ENCODE measurements around the gene GM2A.

GM2A gene

DNA sequence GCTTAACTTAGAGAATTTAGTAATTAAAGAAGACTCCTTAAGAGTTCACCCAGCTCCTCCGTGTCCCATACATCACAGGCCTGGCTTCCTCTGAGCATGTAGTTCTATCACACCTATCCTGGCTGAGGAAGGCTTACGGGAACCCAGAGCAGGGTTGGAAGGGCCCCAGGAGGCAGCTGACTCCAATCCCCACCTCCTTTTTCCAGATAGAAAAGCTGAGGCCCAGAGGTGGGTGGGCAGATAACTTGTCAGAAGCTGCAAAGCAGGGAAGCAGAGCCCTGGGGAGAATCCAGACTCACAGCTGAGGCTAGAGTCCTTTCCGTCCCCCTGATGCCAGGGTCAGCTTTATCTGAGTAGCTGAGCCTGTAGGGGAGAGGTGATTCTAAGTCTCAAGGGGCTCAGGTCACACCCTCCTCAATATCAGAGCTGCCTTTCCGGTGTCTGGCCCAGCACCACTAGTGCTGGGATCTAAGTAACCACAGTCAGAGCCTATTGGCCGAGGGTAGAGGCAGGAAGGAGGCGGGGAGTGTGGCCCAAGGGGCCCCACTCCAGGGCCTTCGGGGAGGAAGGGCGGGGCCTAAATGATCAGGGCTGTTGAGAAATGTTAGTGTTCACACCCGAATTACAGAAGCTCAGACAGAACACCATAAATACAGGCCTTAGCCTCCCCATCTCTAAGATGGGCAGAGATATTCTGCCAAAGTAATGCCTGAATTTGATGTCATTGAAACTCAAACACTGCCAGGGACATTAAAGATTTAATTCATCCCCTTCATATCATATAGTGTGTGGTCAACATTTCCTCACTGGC is 39.0 kb upstream of the GM2A start:
- Histone ChIP-seq H3K36me3 (ENCODE audit: control insufficient read depth, insufficient read depth, low read length) (peaks cover 12% of the 10 kb centered on the region), H3K4me3 (replicated peaks; ENCODE audit: low read depth, low read length) (peak overlapping the region; percentile 69), H3K27me3 (replicated peaks; ENCODE audit: control insufficient read depth, insufficient read depth, low read length) (no peaks in the 10 kb centered on the region)
- TF ChIP-seq, protein P1, sequence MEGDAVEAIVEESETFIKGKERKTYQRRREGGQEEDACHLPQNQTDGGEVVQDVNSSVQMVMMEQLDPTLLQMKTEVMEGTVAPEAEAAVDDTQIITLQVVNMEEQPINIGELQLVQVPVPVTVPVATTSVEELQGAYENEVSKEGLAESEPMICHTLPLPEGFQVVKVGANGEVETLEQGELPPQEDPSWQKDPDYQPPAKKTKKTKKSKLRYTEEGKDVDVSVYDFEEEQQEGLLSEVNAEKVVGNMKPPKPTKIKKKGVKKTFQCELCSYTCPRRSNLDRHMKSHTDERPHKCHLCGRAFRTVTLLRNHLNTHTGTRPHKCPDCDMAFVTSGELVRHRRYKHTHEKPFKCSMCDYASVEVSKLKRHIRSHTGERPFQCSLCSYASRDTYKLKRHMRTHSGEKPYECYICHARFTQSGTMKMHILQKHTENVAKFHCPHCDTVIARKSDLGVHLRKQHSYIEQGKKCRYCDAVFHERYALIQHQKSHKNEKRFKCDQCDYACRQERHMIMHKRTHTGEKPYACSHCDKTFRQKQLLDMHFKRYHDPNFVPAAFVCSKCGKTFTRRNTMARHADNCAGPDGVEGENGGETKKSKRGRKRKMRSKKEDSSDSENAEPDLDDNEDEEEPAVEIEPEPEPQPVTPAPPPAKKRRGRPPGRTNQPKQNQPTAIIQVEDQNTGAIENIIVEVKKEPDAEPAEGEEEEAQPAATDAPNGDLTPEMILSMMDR (IDR thresholded peaks at IDR 0.05; ENCODE audit: insufficient read depth, low read length, poor library complexity, severe bottlenecking) = no peak
- DNase-seq (ENCODE audit: extremely low read depth, insufficient read length) = peak; percentile 91

DNA sequence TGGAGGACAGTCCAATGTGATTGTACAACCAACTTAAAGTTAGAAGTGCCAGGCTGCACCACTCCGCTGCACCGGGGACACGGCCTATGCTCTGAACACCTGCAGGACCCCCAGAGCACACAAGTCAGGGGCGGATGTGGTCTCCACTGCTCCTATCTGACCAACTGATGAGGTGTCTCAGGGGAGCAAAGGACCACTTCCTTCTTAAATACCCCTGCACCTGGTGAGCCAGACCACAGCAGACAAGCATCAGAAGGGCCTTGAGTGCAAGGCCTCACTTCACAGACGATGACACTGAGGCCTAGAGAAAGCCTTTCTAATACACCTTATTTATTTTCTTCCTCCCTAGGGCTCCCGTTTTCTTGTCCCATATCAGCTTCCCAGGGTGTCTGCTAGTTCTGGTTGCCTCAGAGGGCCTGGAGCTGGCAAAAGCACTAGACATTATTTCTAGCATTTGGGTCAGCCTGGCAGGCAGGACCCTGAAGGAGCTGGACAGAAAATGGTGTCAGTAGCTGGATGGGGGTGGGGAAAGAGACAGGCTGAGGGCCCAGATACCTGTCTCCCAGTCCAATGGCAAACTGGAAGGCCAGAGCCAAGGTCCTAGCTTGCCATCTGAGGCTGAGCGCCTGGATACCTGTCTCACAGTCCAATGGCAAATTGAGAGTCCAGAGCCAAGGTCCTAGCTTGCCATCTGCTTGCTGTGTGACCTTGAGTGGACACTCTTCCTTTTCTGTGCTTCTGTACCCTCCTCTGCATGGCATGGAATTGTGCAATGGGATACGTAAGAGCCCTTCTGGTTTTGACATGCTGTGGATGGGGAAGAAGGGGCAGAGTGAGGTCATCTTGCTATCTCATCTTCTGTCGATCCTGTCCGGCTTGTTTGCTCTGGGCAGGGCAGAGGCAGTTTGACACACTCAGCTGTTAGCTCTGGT is 38.1 kb upstream of the GM2A start:
- H3K4me3 ChIP-seq (replicated peaks; ENCODE audit: low read depth, low read length) = peak overlapping the region; percentile 47
- peak; percentile 89 for DNase-seq (ENCODE audit: extremely low read depth, insufficient read length)

DNA sequence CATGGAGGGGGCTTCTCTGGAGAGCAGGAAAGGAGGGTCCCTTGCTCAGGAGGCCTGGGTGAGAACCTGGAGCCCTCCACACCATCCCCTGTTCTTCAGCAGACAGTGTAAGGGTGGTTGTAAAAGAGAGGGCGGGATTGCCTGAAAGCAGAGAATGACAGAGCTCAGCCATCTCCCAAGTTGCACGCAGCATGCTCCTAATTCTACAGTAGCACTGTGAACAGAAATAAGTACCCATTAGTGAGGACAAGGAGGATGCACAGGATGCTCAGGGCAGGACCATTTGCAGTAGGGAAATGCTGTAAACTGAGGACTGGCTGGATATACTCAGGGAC is 37.5 kb upstream of the GM2A start:
- peak overlapping the region; percentile 47 for H3K4me3 ChIP-seq (replicated peaks; ENCODE audit: low read depth, low read length)
- TF ChIP-seq, protein P1 (IDR thresholded peaks at IDR 0.05; ENCODE audit: insufficient read depth, low read length, poor library complexity, severe bottlenecking) = no peak
- no peaks in the 10 kb centered on the region for H3K27me3 ChIP-seq (replicated peaks; ENCODE audit: control insufficient read depth, insufficient read depth, low read length)
- no peak for DNase-seq (ENCODE audit: extremely low read depth, insufficient read length)
- H3K36me3 ChIP-seq (ENCODE audit: control insufficient read depth, insufficient read depth, low read length) = peaks cover 15% of the 10 kb centered on the region

More for the DNA sequence above, 38.1 kb upstream of the GM2A start:
- TF ChIP-seq, protein P1 (IDR thresholded peaks at IDR 0.05; ENCODE audit: insufficient read depth, low read length, poor library complexity, severe bottlenecking) = no peak
- H3K27me3 ChIP-seq (replicated peaks; ENCODE audit: control insufficient read depth, insufficient read depth, low read length) = no peaks in the 10 kb centered on the region
- H3K36me3 ChIP-seq (ENCODE audit: control insufficient read depth, insufficient read depth, low read length) = peaks cover 12% of the 10 kb centered on the region

DNA sequence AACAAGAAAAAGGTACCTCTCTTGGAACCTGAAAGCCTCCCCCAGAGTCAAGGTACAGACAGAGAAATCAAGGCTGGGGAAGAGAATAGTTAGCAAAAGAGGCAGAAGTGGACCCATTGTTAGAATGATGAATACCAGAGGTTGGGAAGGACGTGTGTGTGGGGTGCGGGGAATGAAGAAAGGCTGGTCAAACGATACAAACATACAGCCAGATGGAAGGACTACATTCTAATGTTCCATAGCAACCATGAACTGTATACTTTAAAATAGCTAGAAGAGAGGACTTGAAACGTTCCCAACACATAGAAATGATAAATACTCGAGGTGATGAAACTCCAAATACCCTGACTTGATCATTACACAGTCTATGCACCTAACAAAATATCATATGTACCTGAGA is 36.2 kb upstream of the GM2A start:
- Histone ChIP-seq H3K27me3 (replicated peaks; ENCODE audit: control insufficient read depth, insufficient read depth, low read length) (no peaks in the 10 kb centered on the region), H3K4me3 (replicated peaks; ENCODE audit: low read depth, low read length) (no peak overlapping the region), H3K36me3 (ENCODE audit: control insufficient read depth, insufficient read depth, low read length) (peaks cover 16% of the 10 kb centered on the region)
- DNase-seq (ENCODE audit: extremely low read depth, insufficient read length) = no peak
- TF ChIP-seq, protein P1 (IDR thresholded peaks at IDR 0.05; ENCODE audit: insufficient read depth, low read length, poor library complexity, severe bottlenecking) = no peak

DNA sequence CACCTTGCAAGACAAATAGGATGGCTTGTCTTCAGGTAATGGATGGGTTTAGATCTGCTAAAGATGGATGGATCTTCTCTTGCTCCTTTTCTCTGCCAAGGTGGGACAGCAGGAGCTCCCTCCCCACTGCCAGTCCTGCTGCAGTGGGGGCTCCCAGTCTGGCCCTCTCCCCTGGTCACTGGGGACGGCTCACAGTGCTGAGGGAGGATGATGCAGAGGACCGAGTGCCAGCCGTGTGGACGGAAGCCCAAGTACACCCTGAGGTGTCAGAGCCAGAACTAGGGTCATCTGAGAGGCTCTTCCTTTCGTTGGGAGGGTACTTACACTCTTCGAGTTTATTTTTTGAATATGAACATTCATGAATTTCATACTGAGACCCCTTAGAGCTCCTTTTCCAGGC is 34.8 kb upstream of the GM2A start:
- no peak overlapping the region for H3K4me3 ChIP-seq (replicated peaks; ENCODE audit: low read depth, low read length)
- peaks cover 16% of the 10 kb centered on the region for H3K36me3 ChIP-seq (ENCODE audit: control insufficient read depth, insufficient read depth, low read length)
- TF ChIP-seq, protein P1 (IDR thresholded peaks at IDR 0.05; ENCODE audit: insufficient read depth, low read length, poor library complexity, severe bottlenecking) = no peak
- no peaks in the 10 kb centered on the region for H3K27me3 ChIP-seq (replicated peaks; ENCODE audit: control insufficient read depth, insufficient read depth, low read length)
- DNase-seq (ENCODE audit: extremely low read depth, insufficient read length) = no peak

Data from GM06990 (cell line).